ENCODE measurements around the gene RAB36. TPM values are rescaled to one million over a fixed set of nuclear protein-coding genes. Genes with fewer than 3 reads are reported as not detected.

The RAB36 gene
- total RNA-seq, 4 donors from 2014 or later = 0.38 to 1.0 (median 0.57) TPM

- no peak for TF ChIP-seq CTCF (IDR thresholded peaks at IDR 0.05; ENCODE audit: low read depth)
These were observed 26.4 kb upstream of the RAB36 start for GRCh38 chr22:23118647-23119493.

- TF ChIP-seq CTCF (IDR thresholded peaks at IDR 0.05; ENCODE audit: low read depth) = no peak
These were observed 25.5 kb upstream of the RAB36 start for GRCh38 chr22:23119494-23120414.

GRCh38 chr22:23120415-23120899 is 24.8 kb upstream of the RAB36 start:
- no peak for TF ChIP-seq CTCF (IDR thresholded peaks at IDR 0.05; ENCODE audit: low read depth)

GRCh38 chr22:23121000-23121421 is 24.3 kb upstream of the RAB36 start:
- TF ChIP-seq CTCF (IDR thresholded peaks at IDR 0.05; ENCODE audit: low read depth) = no peak

- no peak for TF ChIP-seq CTCF (IDR thresholded peaks at IDR 0.05; ENCODE audit: low read depth)
These were observed 23.9 kb upstream of the RAB36 start for GRCh38 chr22:23121424-23121823.

GRCh38 chr22:23122216-23122957 is 22.9 kb upstream of the RAB36 start:
- TF ChIP-seq CTCF (IDR thresholded peaks at IDR 0.05; ENCODE audit: low read depth) = no peak

All from subcutaneous adipose tissue (tissue), 4 donors.